HG03095 (cell line): ENCODE measurements around the gene MCF2L2.
A peak's percentile ranks its signal among the peaks of the same experiment; 100 is the strongest.
"Not testable (repeated sequence)": the region's sequence is repeated elsewhere in the genome, so short reads cannot be mapped to it uniquely, and the experiment has no call there.

ENCODE experiments used
- ATAC-seq: cut with Tn5 transposase; IDR thresholded peaks from one replicate; pipeline ENCODE4 v1.9.1; 2021; ENCODE audit warnings: moderate library complexity; ENCODE audit not compliant: unreplicated experiment

Gene MCF2L2

GRCh38 chr3:183428447-183429211, at the start of gene MCF2L2:
TSS of gene MCF2L2 (minus strand) at chr3:183428619. CDS start at chr3:183427977, 642 bp downstream.
- peak; percentile 75 for ATAC-seq

- ATAC-seq, result no peak
Measured at GRCh38 chr3:183477801-183478456, 49.5 kb upstream of the MCF2L2 start.

- ATAC-seq, result not testable (repeated sequence)
Measured at GRCh38 chr3:183475764-183476162, 47.3 kb upstream of the MCF2L2 start.

- no peak for ATAC-seq
Measured at GRCh38 chr3:183475016-183475763, 46.8 kb upstream of the MCF2L2 start.

GRCh38 chr3:183473969-183474368, 45.5 kb upstream of the MCF2L2 start:
- ATAC-seq, result no peak

- no peak for ATAC-seq
Measured at GRCh38 chr3:183472155-183472554, 43.7 kb upstream of the MCF2L2 start.

- ATAC-seq, result no peak
Measured at GRCh38 chr3:183468424-183468823, 40.0 kb upstream of the MCF2L2 start.

- no peak for ATAC-seq
Measured at GRCh38 chr3:183466575-183466974, 38.2 kb upstream of the MCF2L2 start.

GRCh38 chr3:183465710-183466109, 37.3 kb upstream of the MCF2L2 start:
- ATAC-seq, result not testable (repeated sequence)

GRCh38 chr3:183464480-183464879, 36.1 kb upstream of the MCF2L2 start:
- no peak for ATAC-seq

GRCh38 chr3:183460081-183461055, 31.9 kb upstream of the MCF2L2 start:
- ATAC-seq, result no peak

- ATAC-seq, result no peak
Measured at GRCh38 chr3:183455089-183455488, 26.7 kb upstream of the MCF2L2 start.

- no peak for ATAC-seq
Measured at GRCh38 chr3:183454064-183454463, 25.6 kb upstream of the MCF2L2 start.

GRCh38 chr3:183449791-183450190, 21.4 kb upstream of the MCF2L2 start:
- ATAC-seq, result no peak

- ATAC-seq, result no peak
Measured at GRCh38 chr3:183449391-183449790, 21.0 kb upstream of the MCF2L2 start.

- ATAC-seq, result no peak
Measured at GRCh38 chr3:183448369-183449128, 20.1 kb upstream of the MCF2L2 start.

- ATAC-seq, result peak; percentile 87
Measured at GRCh38 chr3:183447206-183448001, 19.0 kb upstream of the MCF2L2 start.

- no peak for ATAC-seq
Measured at GRCh38 chr3:183446838-183447205, 18.4 kb upstream of the MCF2L2 start.

- ATAC-seq, result no peak
Measured at GRCh38 chr3:183444748-183445147, 16.3 kb upstream of the MCF2L2 start.
